Measurements from ENCODE around the gene HPCAL4.

GRCh38 chr1:39649636-39650185, 41.5 kb downstream of the HPCAL4 start:
- TF ChIP-seq CTCF (IDR thresholded peaks at IDR 0.05) (no peak), POLR2AphosphoS5 (IDR thresholded peaks at IDR 0.05) (no peak), POLR2A (IDR thresholded peaks at IDR 0.05; ENCODE audit: low read depth) (no peak)

Measured in esophagus muscularis mucosa (tissue), 3 donors.